ENCODE results near the gene RFLNA. TPM values are rescaled to one million over a fixed set of nuclear protein-coding genes. Genes with fewer than 3 reads are reported as not detected.
A peak's percentile ranks its signal among the peaks of the same experiment; 100 is the strongest.

The RFLNA gene
- total RNA-seq, 2 donors from 2014 or later: 0.26 TPM; not detected in 1

DNA sequence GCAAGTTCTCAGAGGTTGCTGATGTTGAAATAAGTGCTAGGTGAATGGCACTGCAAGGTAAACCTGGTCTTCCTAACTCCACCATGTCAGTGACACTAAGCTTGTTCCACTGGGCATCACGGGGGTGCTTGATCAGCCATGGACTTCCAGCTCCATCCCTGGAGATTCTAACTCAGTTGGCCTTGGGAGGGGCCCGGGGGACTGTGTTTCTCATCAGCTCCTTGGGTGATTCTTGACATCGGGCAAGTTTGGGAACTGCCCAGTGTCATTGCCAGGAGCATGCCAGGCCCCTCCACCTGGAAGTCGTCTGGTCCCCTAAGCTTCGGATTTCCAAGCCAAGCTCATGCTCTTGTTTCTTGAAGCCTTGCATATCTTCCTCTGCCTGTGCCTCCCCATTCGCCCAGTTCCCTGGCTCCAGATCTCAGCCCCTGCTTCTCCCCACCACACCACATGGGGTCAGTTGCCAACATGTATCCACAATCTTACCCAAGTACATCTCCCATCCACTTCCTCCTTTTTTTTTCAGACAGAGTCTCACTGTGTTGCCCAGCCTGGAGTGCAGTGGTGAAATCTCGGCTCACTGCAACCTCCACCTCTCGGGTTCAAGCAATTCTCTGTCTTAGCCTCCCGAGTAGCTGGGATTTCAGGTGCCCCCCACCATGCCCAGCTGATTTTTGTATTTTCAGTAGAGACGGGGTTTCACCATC lies 30.7 kb upstream of the RFLNA start:
- ATAC-seq: no peak
- TF ChIP-seq, protein P1, sequence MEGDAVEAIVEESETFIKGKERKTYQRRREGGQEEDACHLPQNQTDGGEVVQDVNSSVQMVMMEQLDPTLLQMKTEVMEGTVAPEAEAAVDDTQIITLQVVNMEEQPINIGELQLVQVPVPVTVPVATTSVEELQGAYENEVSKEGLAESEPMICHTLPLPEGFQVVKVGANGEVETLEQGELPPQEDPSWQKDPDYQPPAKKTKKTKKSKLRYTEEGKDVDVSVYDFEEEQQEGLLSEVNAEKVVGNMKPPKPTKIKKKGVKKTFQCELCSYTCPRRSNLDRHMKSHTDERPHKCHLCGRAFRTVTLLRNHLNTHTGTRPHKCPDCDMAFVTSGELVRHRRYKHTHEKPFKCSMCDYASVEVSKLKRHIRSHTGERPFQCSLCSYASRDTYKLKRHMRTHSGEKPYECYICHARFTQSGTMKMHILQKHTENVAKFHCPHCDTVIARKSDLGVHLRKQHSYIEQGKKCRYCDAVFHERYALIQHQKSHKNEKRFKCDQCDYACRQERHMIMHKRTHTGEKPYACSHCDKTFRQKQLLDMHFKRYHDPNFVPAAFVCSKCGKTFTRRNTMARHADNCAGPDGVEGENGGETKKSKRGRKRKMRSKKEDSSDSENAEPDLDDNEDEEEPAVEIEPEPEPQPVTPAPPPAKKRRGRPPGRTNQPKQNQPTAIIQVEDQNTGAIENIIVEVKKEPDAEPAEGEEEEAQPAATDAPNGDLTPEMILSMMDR (IDR thresholded peaks at IDR 0.05): no peak
- TF ChIP-seq POLR2A (IDR thresholded peaks at IDR 0.05): no peak
- H3K27me3 ChIP-seq: no peaks in the 10 kb centered on the region
- intact Hi-C loops (cut with DNase I): no loop called here
- H3K4me1 ChIP-seq: no peaks in the 10 kb centered on the region
- H3K4me3 ChIP-seq: no peak overlapping the region
- DNase-seq: no peak
- 77 to 88% methylated on average over 8 to 10 of the region's 10 CpGs for WGBS, 2 donors
- H3K36me3 ChIP-seq (replicated peaks in 1 of 2; ENCODE audit: insufficient read depth in 1 of 2, low read depth in 2 of 2): no peaks in the 10 kb centered on the region
- H3K9me3 ChIP-seq: no peaks in the 10 kb centered on the region
- H3K27ac ChIP-seq: no peak overlapping the region

GRCh38 chr12:124264879-124265278 lies 30.0 kb upstream of the RFLNA start:
- intact Hi-C loops (cut with DNase I): no loop called here
- WGBS, 2 donors: 88 to 92% methylated on average over 4 to 7 of the region's 7 CpGs
- Histone ChIP-seq H3K27me3 (no peaks in the 10 kb centered on the region), H3K36me3 (replicated peaks in 1 of 2; ENCODE audit: insufficient read depth in 1 of 2, low read depth in 2 of 2) (no peaks in the 10 kb centered on the region), H3K4me3 (no peak overlapping the region), H3K27ac (no peak overlapping the region), H3K4me1 (no peaks in the 10 kb centered on the region), H3K9me3 (no peaks in the 10 kb centered on the region)
- TF ChIP-seq, protein P1 (IDR thresholded peaks at IDR 0.05): no peak
- TF ChIP-seq POLR2A (IDR thresholded peaks at IDR 0.05): no peak
- ATAC-seq (no peak), DNase-seq (no peak)

DNA sequence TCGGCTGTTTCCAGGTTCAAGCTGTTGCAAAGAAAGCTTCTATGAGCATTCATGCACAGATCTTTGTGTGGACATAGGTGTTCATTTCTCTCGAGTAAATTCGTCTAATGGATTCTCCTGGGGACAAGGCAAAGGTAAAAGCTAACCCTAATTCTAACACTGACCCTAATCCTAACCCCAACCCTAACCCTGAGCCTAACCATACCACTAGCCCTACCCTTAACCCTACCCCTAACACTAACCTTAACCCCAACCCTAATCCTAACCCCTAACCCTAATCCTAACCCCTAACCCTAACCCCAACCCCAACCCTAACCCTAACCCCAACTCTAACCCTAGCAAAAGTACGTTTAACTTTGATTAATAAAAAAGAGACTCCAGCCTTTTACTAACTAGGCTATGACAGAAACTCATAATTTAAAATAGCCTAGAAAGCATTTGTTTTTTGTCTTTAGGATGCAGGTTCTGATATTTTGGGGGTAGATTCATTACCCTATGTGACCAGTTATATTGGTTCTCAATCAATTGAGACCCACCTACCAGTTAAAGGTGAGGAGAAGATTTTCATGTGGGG lies 27.6 kb upstream of the RFLNA start:
- TF ChIP-seq, protein P1 (IDR thresholded peaks at IDR 0.05): no peak
- TF ChIP-seq POLR2A (IDR thresholded peaks at IDR 0.05): no peak
- intact Hi-C loops (cut with DNase I): no loop called here
- Histone ChIP-seq H3K4me1 (no peaks in the 10 kb centered on the region), H3K27me3 (no peaks in the 10 kb centered on the region), H3K9me3 (no peaks in the 10 kb centered on the region), H3K27ac (no peak overlapping the region), H3K4me3 (no peak overlapping the region), H3K36me3 (replicated peaks in 1 of 2; ENCODE audit: insufficient read depth in 1 of 2, low read depth in 2 of 2) (no peaks in the 10 kb centered on the region)
- WGBS, 2 donors: 56 to 67% methylated on average over 4 of the region's 4 CpGs
- ATAC-seq (no peak), DNase-seq (no peak)

DNA sequence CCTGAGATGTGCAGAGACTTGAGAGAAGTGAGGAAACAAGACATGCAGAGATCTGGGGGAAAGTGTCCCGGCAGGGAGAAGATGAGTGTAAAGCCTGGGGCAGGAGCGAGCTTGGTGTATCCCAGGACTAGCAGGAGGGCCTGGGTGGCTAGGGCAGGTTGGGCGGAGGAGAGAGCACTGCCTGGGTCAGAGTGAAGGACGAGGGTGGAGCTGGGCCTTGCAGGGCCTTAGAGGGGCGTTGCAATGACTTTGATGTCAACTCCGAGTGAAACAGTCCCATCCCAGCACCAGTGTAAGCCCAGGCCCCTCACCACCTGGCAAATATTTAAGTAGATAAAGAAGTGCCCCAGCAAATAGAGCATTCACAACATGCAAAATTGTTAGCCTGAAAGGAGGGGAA lies 24.2 kb upstream of the RFLNA start:
- ATAC-seq (no peak), DNase-seq (no peak)
- WGBS, 2 donors: 82 to 90% methylated on average over 6 of the region's 6 CpGs
- Histone ChIP-seq H3K27ac (no peak overlapping the region), H3K36me3 (replicated peaks in 1 of 2; ENCODE audit: insufficient read depth in 1 of 2, low read depth in 2 of 2) (no peaks in the 10 kb centered on the region), H3K9me3 (no peaks in the 10 kb centered on the region), H3K4me3 (no peak overlapping the region), H3K27me3 (no peaks in the 10 kb centered on the region), H3K4me1 (no peaks in the 10 kb centered on the region)
- TF ChIP-seq POLR2A (IDR thresholded peaks at IDR 0.05): no peak
- TF ChIP-seq, protein P1 (IDR thresholded peaks at IDR 0.05): no peak
- intact Hi-C loops (cut with DNase I): no loop called here

DNA sequence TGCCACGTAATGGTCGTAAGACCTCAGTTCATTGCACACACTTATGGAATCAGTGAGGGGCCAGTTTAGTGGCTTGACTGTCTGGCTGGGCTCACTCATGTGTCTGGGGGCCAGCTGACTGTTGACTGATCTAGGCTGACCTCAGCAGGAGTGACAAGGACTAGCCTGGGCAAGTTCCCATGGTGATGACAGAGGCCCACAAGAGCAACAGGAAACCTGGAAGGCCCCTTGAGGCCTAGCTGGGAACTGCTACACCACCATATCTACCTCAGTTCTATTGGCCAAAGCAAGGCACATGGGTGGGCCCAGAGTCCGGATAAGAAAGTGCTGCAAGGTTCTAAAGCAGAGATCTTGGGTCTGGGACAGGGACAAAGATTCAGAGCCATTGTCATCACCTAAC lies 21.3 kb upstream of the RFLNA start:
- no peaks in the 10 kb centered on the region for H3K9me3 ChIP-seq
- intact Hi-C loops (cut with DNase I): no loop called here
- 98 to 100% methylated on average over 3 of the region's 3 CpGs for WGBS, 2 donors
- no peak overlapping the region for H3K4me3 ChIP-seq
- TF ChIP-seq POLR2A (IDR thresholded peaks at IDR 0.05): no peak
- TF ChIP-seq, protein P1 (IDR thresholded peaks at IDR 0.05): no peak
- H3K4me1 ChIP-seq: no peaks in the 10 kb centered on the region
- H3K27ac ChIP-seq: no peak overlapping the region
- DNase-seq (peak in 1 of 4 donors; percentile 25), ATAC-seq (no peak)
- no peaks in the 10 kb centered on the region for H3K36me3 ChIP-seq (replicated peaks in 1 of 2; ENCODE audit: insufficient read depth in 1 of 2, low read depth in 2 of 2)
- H3K27me3 ChIP-seq: no peaks in the 10 kb centered on the region

Measured in body of pancreas (tissue), 4 donors.